ENCODE results near the gene AARS2. TPM values are rescaled to one million over a fixed set of nuclear protein-coding genes. Genes with fewer than 3 reads are reported as not detected.

Gene AARS2
- total RNA-seq, 2 donors from 2014 or later: 6.0 to 8.8 TPM

- DNase-seq (ENCODE audit: low spot score) (no peak), ATAC-seq (ENCODE audit: insufficient number of reproducible peaks, low FRiP score, low read depth) (no peak)
- H3K27ac ChIP-seq: no peak overlapping the region
- no peak overlapping the region for H3K4me3 ChIP-seq
- no peak for TF ChIP-seq CTCF (IDR thresholded peaks at IDR 0.05)
- no peaks in the 10 kb centered on the region for H3K36me3 ChIP-seq
- H3K9me3 ChIP-seq: no peaks in the 10 kb centered on the region
- H3K4me1 ChIP-seq (ENCODE audit: control insufficient read depth in 1 of 2, low read depth in 2 of 2): peaks cover 10 to 13% of the 10 kb centered on the region in 2 donors
- peaks cover 12% of the 10 kb centered on the region for H3K27me3 ChIP-seq (replicated peaks; ENCODE audit: insufficient read depth)
Observed at GRCh38 chr6:44294832-44295791, 18.0 kb downstream of the AARS2 start.

- peaks cover 12% of the 10 kb centered on the region for H3K27me3 ChIP-seq (replicated peaks; ENCODE audit: insufficient read depth)
- no peaks in the 10 kb centered on the region for H3K9me3 ChIP-seq
- no peaks in the 10 kb centered on the region for H3K36me3 ChIP-seq
- no peak overlapping the region for H3K27ac ChIP-seq
- ATAC-seq (ENCODE audit: insufficient number of reproducible peaks, low FRiP score, low read depth) (no peak), DNase-seq (ENCODE audit: low spot score) (no peak)
- peaks cover 12 to 17% of the 10 kb centered on the region in 2 donors for H3K4me1 ChIP-seq (ENCODE audit: control insufficient read depth in 1 of 2, low read depth in 2 of 2)
- no peak for TF ChIP-seq CTCF (IDR thresholded peaks at IDR 0.05)
- H3K4me3 ChIP-seq: no peak overlapping the region
Observed at GRCh38 chr6:44292661-44293365, 20.3 kb downstream of the AARS2 start.

- H3K4me1 ChIP-seq (ENCODE audit: control insufficient read depth in 1 of 2, low read depth in 2 of 2): peaks cover 3 to 8% of the 10 kb centered on the region in 2 donors
- DNase-seq (ENCODE audit: low spot score) (no peak), ATAC-seq (ENCODE audit: insufficient number of reproducible peaks, low FRiP score, low read depth) (no peak)
- H3K27ac ChIP-seq: no peak overlapping the region
- peaks cover 12% of the 10 kb centered on the region for H3K27me3 ChIP-seq (replicated peaks; ENCODE audit: insufficient read depth)
- no peaks in the 10 kb centered on the region for H3K36me3 ChIP-seq
- H3K4me3 ChIP-seq: no peak overlapping the region
- no peak for TF ChIP-seq CTCF (IDR thresholded peaks at IDR 0.05)
- H3K9me3 ChIP-seq: no peaks in the 10 kb centered on the region
Observed at GRCh38 chr6:44291841-44292240, 21.3 kb downstream of the AARS2 start.

- DNase-seq (ENCODE audit: low spot score): no peak
- peaks cover 12% of the 10 kb centered on the region for H3K27me3 ChIP-seq (replicated peaks; ENCODE audit: insufficient read depth)
- H3K36me3 ChIP-seq: no peaks in the 10 kb centered on the region
- TF ChIP-seq CTCF (IDR thresholded peaks at IDR 0.05): no peak
- H3K4me1 ChIP-seq (ENCODE audit: control insufficient read depth in 1 of 2, low read depth in 2 of 2): peaks cover 3 to 8% of the 10 kb centered on the region in 2 donors
- H3K27ac ChIP-seq: no peak overlapping the region
- H3K4me3 ChIP-seq: no peak overlapping the region
- no peaks in the 10 kb centered on the region for H3K9me3 ChIP-seq
- ATAC-seq (ENCODE audit: insufficient number of reproducible peaks, low FRiP score, low read depth): no peak
Observed at GRCh38 chr6:44289726-44290260, 23.4 kb downstream of the AARS2 start.

- no peak for ATAC-seq (ENCODE audit: insufficient number of reproducible peaks, low FRiP score, low read depth)
Observed at GRCh38 chr6:44286747-44287146, 26.4 kb downstream of the AARS2 start.

More at GRCh38 chr6:44286747-44287146, 26.4 kb downstream of the AARS2 start:
- Histone ChIP-seq H3K27ac (no peak overlapping the region), H3K36me3 (no peaks in the 10 kb centered on the region), H3K4me1 (ENCODE audit: control insufficient read depth in 1 of 2, low read depth in 2 of 2) (peaks cover 3 to 8% of the 10 kb centered on the region in 2 donors), H3K9me3 (no peaks in the 10 kb centered on the region), H3K4me3 (no peak overlapping the region), H3K27me3 (replicated peaks; ENCODE audit: insufficient read depth) (no peaks in the 10 kb centered on the region)
- no peak for DNase-seq (ENCODE audit: low spot score)
- TF ChIP-seq CTCF (IDR thresholded peaks at IDR 0.05): no peak

All from thoracic aorta (tissue), 2 donors.